Hepatocyte (in vitro differentiated cells): ENCODE results near the gene EEF1E1.

Experiments
- EZH2 ChIP-seq: fragments of 200-600 bp; sonication (generic); IDR thresholded peaks from 2 replicates; pipeline ENCODE4 v1.6.1; 2016; ENCODE audit warnings: antibody characterized with exemption, mild to moderate bottlenecking, borderline replicate concordance
- EZH2phosphoT487 ChIP-seq: fragments of 200-600 bp; sonication (generic); IDR thresholded peaks from one replicate; pipeline ENCODE4 v1.6.1; 2018; ENCODE audit warnings: antibody characterized with exemption, mild to moderate bottlenecking, low read depth, moderate library complexity; ENCODE audit not compliant: unreplicated experiment, severe bottlenecking
- TF ChIP-seq, protein P1 (sequence below): fragments of 200-600 bp; sonication (generic); IDR thresholded peaks from 2 replicates; pipeline ENCODE4 v1.5.1; 2016; ENCODE audit warnings: antibody characterized with exemption, mild to moderate bottlenecking; ENCODE audit not compliant: poor library complexity

- TF ChIP-seq, protein P1, sequence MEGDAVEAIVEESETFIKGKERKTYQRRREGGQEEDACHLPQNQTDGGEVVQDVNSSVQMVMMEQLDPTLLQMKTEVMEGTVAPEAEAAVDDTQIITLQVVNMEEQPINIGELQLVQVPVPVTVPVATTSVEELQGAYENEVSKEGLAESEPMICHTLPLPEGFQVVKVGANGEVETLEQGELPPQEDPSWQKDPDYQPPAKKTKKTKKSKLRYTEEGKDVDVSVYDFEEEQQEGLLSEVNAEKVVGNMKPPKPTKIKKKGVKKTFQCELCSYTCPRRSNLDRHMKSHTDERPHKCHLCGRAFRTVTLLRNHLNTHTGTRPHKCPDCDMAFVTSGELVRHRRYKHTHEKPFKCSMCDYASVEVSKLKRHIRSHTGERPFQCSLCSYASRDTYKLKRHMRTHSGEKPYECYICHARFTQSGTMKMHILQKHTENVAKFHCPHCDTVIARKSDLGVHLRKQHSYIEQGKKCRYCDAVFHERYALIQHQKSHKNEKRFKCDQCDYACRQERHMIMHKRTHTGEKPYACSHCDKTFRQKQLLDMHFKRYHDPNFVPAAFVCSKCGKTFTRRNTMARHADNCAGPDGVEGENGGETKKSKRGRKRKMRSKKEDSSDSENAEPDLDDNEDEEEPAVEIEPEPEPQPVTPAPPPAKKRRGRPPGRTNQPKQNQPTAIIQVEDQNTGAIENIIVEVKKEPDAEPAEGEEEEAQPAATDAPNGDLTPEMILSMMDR, result peak; percentile 77
- TF ChIP-seq EZH2 (no peak), EZH2phosphoT487 (no peak)
Measured at GRCh38 chr6:8131265-8131897, 29.0 kb upstream of the EEF1E1 start.
